ENCODE measurements around the gene DDX46.

Gene DDX46

GRCh38 chr5:134878403-134878802 is 119.8 kb downstream of the DDX46 start:
- no peak for DNase-seq
- Histone ChIP-seq H3K27ac (no peak overlapping the region), H3K4me3 (no peak overlapping the region), H3K9me3 (no peaks in the 10 kb centered on the region), H3K27me3 (no peaks in the 10 kb centered on the region), H3K4me1 (peaks cover 0 to 21% (median 16%) of the 10 kb centered on the region in 4 donors), H3K36me3 (peaks cover 0 to 6% (median 0%) of the 10 kb centered on the region in 3 donors)
- intact Hi-C loops (cut with DNase I; ENCODE audit: low total_unique reads): no loop called here
- TF ChIP-seq CTCF (IDR thresholded peaks at IDR 0.05): no peak

- intact Hi-C loops (cut with DNase I; ENCODE audit: low total_unique reads): no loop called here
- H3K4me1 ChIP-seq: peaks cover 0 to 20% (median 14%) of the 10 kb centered on the region in 4 donors
Measured at GRCh38 chr5:134879456-134879855, 120.9 kb downstream of the DDX46 start.

More at GRCh38 chr5:134879456-134879855, 120.9 kb downstream of the DDX46 start:
- no peak for DNase-seq
- no peak for TF ChIP-seq CTCF (IDR thresholded peaks at IDR 0.05)
- H3K9me3 ChIP-seq: no peaks in the 10 kb centered on the region
- H3K27ac ChIP-seq: no peak overlapping the region
- no peaks in the 10 kb centered on the region for H3K27me3 ChIP-seq
- no peak overlapping the region for H3K4me3 ChIP-seq
- peaks cover 0 to 6% (median 0%) of the 10 kb centered on the region in 3 donors for H3K36me3 ChIP-seq

All from tibial artery (tissue), 4 donors.